ENCODE data around the gene CABLES2.
"Not testable (repeated sequence)": the region's sequence is repeated elsewhere in the genome, so short reads cannot be mapped to it uniquely, and the experiment has no call there.

CABLES2 gene

DNA sequence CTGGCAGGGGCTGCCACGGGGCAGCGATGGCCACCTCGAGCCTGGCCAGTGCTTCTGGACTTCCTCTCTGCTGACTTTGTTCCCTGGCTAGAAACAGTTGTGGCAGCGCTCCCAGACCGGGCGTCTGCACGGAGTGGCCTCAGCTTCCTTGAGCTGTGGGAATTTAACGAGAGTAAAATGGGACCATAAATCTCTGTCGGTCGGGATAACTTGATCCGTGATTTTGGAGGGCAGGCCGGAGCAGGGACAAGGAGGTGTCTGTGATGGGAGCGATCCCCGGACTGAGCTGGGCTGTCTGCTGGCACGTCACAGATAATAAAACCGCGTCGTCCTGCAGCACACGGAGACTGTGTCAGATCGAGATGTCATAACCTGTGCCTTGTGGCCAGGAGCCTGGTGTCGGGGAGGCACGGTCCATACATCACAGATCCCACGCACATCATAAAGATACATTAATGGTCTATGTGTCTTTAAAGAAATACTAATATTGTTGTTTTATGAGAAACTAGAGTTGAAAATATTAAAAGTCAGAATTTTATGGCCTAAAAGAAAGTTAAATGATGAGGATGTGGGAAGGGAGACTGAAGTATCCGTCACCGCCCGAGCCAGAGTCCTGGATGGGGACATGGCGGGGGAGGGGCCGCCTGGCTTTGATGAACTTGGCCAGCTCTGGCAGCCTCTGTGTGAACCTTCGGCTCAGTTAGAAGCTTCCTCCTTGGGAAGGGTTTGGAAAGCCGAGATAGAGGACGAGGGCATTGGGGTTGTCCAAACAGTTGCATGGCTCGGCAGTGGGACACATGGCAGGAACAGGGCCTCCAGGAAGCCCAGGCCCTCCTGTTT lies 26.8 kb upstream of the CABLES2 start:
- DNase-seq: no peak

GRCh38 chr20:62430866-62431447 lies 23.9 kb upstream of the CABLES2 start:
- no peak for DNase-seq

GRCh38 chr20:62430311-62430853 lies 23.3 kb upstream of the CABLES2 start:
- no peak for DNase-seq

- no peak for DNase-seq
Measured at GRCh38 chr20:62429455-62430310, 22.6 kb upstream of the CABLES2 start.

DNA sequence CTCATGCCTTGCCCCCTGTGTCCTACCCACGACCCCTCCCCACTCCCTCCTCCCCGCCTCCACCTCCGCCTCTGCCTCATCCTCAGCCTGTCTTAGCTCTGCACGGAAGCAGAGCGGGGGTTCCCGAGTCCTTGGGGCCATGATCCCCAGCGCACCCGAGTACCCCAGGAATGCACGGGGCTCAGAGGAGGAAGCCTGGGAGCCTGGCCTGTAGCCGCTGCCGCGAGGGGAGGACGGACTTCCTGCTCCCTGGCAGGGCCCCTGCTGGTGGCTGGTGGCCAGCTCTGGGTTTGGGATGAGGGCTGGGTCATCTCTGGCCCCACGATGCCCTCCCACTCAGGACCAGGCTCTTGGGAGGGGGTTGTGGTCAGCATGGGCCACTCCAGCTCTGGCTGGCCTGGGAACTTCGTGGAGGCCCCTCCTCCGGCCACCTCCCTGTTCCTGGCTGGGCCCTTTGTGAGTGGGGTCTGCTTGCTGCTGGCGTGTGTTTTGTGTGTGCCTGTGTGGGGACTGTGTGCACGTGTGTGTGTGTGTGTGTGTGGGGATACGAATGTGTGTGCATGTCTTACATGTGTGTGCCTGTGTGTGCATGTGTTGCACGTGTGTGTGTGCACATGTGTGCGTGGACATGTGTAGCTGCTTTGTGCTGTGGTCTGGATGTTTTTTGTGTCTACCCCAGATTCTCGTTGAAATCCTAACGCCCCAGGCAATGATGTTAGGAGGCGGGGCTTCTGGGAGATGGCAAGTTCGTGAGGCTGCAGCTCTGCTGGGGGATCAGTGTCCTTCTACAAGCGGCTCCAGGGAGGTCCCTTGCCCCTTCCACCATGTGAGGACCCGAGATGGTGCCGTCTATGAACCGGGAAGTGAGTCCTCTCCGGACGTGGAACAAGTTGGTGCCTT lies 21.6 kb upstream of the CABLES2 start:
- DNase-seq: no peak

- no peak for DNase-seq
Measured at GRCh38 chr20:62428002-62428372, 20.9 kb upstream of the CABLES2 start.

DNA sequence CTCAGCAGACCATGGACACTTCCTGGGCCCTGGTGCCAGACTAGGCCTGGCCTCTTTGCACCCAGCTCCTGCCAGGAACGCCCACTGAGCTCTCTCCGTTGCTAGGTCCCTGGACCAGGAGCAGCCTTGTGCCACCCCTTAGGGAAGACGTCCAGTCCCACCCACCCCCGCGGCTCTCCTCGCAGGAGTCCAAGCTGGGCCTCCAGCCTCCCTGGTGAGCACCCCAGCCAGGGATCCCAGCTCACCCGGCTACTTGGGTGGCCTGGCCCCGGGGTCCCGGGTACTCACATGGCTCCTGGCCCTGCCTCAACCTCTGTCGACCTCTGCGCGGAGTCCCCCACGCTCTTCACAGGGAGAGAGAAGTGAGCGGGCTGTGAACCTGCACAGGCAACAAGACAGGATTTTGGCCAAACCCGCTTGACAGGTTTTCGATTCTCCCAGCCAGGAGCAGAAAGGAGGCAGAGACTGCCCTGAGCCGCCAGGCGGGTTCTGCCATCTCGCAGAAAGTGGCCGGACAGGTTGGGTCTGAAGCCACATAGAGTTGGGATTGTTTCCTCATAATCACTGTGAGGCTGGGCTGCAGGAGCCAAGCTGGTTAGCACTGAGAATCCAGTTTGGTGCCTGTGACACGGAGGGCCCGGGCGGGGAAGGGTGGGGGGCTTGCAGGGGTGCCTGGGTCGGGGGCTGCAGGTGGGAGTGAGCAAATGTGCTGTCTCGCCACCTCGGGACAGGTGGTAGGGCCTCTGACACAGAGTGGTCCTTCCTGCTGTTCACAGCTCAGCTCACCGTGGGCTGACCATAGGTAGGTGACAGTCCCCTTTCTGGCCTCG lies 20.3 kb upstream of the CABLES2 start, which contains the start of gene RBBP8NL:
TSS of gene RBBP8NL (minus strand) at position 368 of the 830 bp plus-strand sequence. CDS start 7,892 bp downstream, outside the sequence.
- no peak for DNase-seq

DNA sequence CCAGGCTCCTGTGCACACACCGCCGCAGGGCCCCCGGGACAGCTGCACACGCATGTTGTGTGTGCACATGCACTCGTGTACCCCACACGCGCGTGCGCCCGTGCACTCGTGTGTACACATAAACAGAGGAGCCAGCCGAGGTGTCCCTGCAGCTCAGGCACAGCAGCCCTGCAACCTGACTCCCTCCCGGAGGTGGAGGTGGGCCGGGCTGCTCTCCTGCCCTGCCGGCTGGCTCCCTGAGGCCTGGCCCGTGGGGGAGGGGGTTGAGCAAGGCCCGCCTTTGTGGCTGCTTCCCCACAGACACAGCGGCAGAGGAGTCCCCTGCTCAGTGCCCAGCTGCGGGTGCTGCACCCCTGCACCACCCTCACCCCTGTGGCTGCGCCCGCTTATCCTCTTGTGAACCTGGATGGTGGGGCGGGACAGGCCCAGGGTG lies 19.6 kb upstream of the CABLES2 start:
- no peak for DNase-seq

- DNase-seq: not testable (repeated sequence)
Measured at GRCh38 chr20:62426059-62426348, 18.9 kb upstream of the CABLES2 start.

DNA sequence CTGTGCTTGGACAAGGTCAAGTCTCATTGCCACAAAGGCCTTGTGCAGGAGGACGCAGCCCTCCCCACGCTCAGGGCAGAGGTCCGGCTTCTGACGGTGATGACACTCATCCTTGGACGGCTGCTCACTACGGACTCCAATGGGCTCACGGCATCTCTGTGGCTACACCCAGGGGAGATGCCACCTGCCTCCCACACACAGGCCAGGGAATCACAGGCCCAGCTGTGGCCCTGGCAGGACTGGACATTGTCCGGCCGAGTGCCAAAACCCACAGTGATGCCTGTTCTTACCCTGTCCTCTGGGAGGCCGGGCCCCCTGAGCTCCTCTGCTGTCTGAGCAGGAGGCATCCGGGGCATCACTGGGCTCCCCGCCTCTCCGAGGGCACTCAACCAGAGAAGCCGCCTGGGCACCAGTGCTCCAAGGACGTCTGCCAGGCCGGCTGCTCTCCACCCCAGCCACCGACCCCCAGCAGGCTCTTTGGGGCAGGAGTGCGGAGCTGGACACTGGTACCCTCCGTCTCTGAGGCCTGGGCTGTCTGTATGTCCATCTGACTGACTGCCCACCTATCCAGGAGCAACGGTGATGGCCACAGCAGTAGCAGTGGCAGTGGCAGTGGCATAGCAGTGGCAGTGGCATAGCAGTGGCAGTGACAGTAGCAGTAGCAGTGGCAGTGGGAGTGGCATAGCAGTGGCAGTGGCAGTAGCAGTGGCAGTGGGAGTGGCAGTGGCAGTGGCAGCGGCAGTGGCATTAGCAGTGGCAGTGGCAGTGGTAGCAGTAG lies 18.4 kb upstream of the CABLES2 start:
- DNase-seq: no peak

DNA sequence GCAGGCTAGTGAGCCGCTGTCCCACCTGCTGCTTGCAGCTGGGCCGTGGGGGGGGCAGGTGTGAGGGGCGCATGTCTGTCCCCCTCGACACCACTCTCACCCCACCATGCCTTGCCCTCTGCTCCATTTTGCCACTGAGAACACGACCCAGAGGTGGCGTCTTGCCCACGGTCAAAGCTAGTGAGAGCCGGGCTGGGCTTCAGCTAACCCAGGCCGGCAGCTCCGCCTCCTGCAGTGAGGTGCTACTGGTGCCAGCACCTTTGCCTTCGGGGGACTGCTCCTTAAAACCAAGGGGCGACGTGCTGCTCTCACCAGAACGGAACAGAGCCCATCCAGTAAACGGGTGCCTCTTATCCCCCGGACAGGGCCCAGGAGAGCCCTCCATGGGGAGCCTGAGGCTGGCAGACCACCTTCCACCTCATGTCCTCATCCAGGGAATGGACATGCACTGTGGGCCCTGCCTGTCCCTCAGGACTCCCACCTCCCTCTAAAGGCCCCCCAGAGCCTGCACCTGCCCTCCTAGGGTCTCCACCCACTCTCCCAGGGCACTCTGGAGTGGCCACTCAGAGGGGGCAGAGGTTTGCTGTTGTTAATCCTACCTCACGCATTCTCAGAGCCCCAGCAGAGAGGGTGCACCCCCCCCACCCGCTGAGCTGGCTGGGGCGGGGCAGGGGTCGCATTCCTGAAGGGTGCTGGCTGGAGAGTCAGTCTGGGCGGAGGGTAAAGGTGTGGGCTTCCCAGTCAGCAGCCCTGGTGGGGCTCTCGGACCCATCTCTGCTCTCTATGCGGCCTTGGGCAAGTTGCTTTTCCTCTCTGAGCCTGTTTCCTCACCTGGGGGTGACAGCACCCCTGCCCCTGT lies 17.4 kb upstream of the CABLES2 start:
- DNase-seq: no peak

DNA sequence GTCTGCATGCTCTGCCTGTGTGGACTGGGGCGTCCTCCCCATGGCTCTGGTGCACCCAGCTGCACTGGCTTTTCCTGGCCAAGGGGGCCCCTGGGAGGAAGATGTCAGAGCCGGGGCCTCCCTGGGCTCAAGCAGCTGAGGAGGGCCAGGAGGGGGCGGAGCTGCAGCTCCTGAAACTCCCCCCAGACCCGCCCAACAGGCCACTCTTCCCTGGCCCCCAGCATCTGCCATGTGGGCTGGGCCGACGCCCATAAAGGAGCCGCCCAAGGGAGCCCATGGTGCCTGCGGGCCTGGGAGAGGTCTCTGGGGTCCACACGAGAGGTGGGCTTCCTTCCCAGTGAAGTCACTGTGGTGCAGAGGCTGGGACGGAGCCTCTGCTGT lies 16.2 kb upstream of the CABLES2 start:
- DNase-seq: no peak

GRCh38 chr20:62422636-62423325 lies 15.7 kb upstream of the CABLES2 start:
- no peak for DNase-seq

- DNase-seq: no peak
Measured at GRCh38 chr20:62421716-62421990, 14.6 kb upstream of the CABLES2 start.

DNA sequence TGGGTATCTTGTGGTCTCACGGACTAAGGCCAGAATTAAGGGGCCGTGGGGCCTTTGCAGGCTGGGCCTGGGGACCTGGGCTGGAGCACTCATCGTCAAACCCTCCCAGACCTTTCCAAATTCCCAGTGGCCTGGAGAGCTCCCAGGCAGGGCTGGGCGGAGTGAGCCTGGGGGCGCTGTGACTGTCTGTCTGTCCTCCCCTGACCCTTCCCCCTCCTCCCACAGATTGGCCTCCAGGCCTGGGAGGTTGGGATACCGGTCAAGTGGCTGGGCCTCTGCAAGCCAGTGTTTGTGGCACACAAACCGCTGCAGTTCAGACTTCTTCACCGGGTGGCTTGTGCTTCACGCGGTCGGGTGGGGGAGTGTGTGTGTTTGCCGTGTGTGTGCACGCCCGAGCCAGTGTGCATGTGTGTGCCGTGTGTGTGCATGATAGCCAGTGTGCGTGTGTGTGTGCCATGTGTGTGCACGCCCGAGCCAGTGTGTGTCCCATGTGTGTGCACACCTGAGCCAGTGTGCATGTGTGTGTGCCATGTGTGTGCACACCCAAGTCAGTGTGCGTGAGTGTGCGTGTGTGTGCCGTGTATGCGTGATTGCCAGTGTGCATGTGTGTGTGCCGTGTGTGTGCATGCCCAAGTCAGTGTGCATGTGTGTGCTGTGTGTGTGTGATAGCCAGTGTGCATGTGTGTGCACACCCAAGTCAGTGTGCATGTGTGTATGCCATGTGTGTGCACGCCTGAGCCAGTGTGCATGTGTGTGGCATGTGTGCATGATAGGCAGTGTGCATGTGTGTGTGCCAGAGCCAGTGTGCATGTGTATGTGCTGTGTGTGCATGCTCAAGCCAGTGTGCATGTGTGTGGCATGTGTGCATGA lies 14.0 kb upstream of the CABLES2 start:
- no peak for DNase-seq

- no peak for DNase-seq
Measured at GRCh38 chr20:62419759-62420158, 12.7 kb upstream of the CABLES2 start.

DNA sequence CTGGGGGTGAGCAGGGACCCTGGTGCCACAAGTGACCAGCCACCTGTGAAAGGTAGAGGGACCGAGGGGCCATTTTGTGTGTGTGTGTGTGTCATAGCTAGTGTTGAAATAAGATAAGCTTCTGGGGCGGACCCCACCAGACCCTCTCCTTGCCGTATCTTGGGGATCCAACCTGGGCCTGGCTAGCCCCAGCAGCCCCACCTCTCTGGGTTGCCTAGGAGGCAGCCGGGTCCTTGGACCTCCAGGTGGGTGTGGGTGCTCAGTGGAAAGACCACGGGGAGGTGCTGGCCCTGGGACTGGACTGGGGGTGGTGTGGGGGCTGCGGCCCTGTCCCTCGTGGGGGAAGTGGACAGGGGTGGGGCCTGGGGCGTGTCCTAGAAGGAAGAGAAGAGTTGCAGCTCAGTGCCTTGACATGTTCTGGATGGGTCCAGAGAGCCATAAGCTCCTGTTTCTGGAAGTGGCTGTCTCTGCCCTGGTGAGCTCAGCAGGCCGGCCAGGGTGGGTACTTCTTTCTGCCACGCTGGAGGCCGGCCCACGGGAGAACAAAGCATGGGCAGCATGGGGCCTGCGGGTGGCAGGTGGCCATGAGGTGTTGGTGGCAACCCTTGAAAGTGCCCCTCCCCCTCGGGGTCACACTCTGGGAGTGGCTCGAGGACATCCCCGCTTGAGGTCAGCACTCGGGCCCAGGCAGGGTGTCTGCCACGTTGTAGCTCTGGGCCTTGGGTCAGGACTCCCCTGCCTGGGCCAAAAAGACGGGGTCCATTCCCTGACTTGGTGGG lies 11.8 kb upstream of the CABLES2 start:
- no peak for DNase-seq
